H9 (cell line): ENCODE measurements around the gene MDFI. TPM values are rescaled to one million over a fixed set of nuclear protein-coding genes. Genes with fewer than 3 reads are reported as not detected.

Experiments used
- DNase-seq: peaks from one replicate; pipeline ENCODE4 v3.0.0-alpha.2; 2017
- H2AFZ ChIP-seq: one replicate; pipeline ENCODE4 v1.6.1; 2013; ENCODE audit warnings: mild to moderate bottlenecking, low read length, control low read depth, moderate library complexity
- H2AK5ac ChIP-seq: 2 replicates; pipeline ENCODE4 v1.6.1; 2013; ENCODE audit warnings: low read length, control low read depth, mixed read lengths; ENCODE audit not compliant: insufficient read length
- H2BK120ac ChIP-seq: one replicate; pipeline ENCODE4 v1.6.1; 2013; ENCODE audit warnings: low read depth, mild to moderate bottlenecking, low read length, control low read depth, inconsistent platforms; ENCODE audit not compliant: poor library complexity, severe bottlenecking
- H2BK12ac ChIP-seq: 2 replicates; pipeline ENCODE4 v1.6.1; 2013; ENCODE audit warnings: low read length, control low read depth, mixed read lengths, low read depth; ENCODE audit not compliant: insufficient read length
- H2BK15ac ChIP-seq: 2 replicates; pipeline ENCODE4 v1.6.1; 2013; ENCODE audit warnings: low read depth, low read length, control low read depth
- H2BK20ac ChIP-seq: one replicate; pipeline ENCODE4 v1.6.1; 2013; ENCODE audit warnings: low read depth, mild to moderate bottlenecking, low read length, control low read depth, inconsistent platforms; ENCODE audit not compliant: poor library complexity, severe bottlenecking
- H2BK5ac ChIP-seq: 2 replicates; pipeline ENCODE4 v1.6.1; 2013; ENCODE audit warnings: low read length, control low read depth, mixed read lengths; ENCODE audit not compliant: insufficient read length
- H3K14ac ChIP-seq: 2 replicates; pipeline ENCODE4 v1.6.1; 2013; ENCODE audit warnings: low read length, control low read depth; ENCODE audit not compliant: insufficient read depth
- H3K18ac ChIP-seq: 2 replicates; pipeline ENCODE4 v1.6.1; 2013; ENCODE audit warnings: low read depth, mild to moderate bottlenecking, mixed read lengths, low read length, control low read depth; ENCODE audit not compliant: insufficient read length
- H3K23ac ChIP-seq: 2 replicates; pipeline ENCODE4 v1.6.1; 2013; ENCODE audit warnings: low read length, control low read depth, mixed read lengths, low read depth; ENCODE audit not compliant: insufficient read length
- H3K23me2 ChIP-seq: 2 replicates; pipeline ENCODE4 v1.6.1; 2013; ENCODE audit warnings: low read depth, mild to moderate bottlenecking, mixed read lengths, low read length, control low read depth; ENCODE audit not compliant: insufficient read length, poor library complexity, severe bottlenecking
- H3K27ac ChIP-seq: 2 replicates; pipeline ENCODE4 v1.5.1; 2013; ENCODE audit warnings: low read length, control low read depth, mixed read lengths, low read depth; ENCODE audit not compliant: insufficient read length
- H3K27me3 ChIP-seq: 2 replicates; pipeline ENCODE4 v1.6.1; 2013; ENCODE audit warnings: low read length, control low read depth, inconsistent platforms; ENCODE audit not compliant: insufficient read depth
- H3K4ac ChIP-seq: 2 replicates; pipeline ENCODE4 v1.6.1; 2013; ENCODE audit warnings: low read depth, mild to moderate bottlenecking, control low read depth, inconsistent platforms, low read length, moderate library complexity
- H3K4me1 ChIP-seq: 2 replicates; pipeline ENCODE4 v1.6.1; 2013; ENCODE audit warnings: low read length, control low read depth, inconsistent platforms; ENCODE audit not compliant: insufficient read depth
- H3K4me2 ChIP-seq: 2 replicates; pipeline ENCODE4 v1.6.1; 2013; ENCODE audit warnings: low read length, control low read depth, mixed read lengths; ENCODE audit not compliant: insufficient read length, insufficient read depth
- H3K56ac ChIP-seq: 2 replicates; pipeline ENCODE4 v1.6.1; 2013; ENCODE audit warnings: low read depth, mild to moderate bottlenecking, mixed read lengths, low read length, control low read depth; ENCODE audit not compliant: insufficient read length
- H3K79me1 ChIP-seq: 2 replicates; pipeline ENCODE4 v1.6.1; 2013; ENCODE audit warnings: low read depth, mild to moderate bottlenecking, moderate library complexity, low read length, control low read depth, inconsistent platforms; ENCODE audit not compliant: insufficient read depth, poor library complexity, severe bottlenecking
- H3K79me2 ChIP-seq: 2 replicates; pipeline ENCODE4 v1.6.1; 2013; ENCODE audit warnings: low read length, control low read depth, inconsistent platforms; ENCODE audit not compliant: insufficient read depth
- H3K9ac ChIP-seq: 2 replicates; pipeline ENCODE4 v1.6.1; 2013; ENCODE audit warnings: low read length, control low read depth, mixed read lengths; ENCODE audit not compliant: insufficient read length; ENCODE audit errors: extremely low read depth
- H3K9me3 ChIP-seq: one replicate; pipeline ENCODE4 v1.6.1; 2013; ENCODE audit warnings: low read depth, low read length, inconsistent platforms; ENCODE audit not compliant: control insufficient read depth
- H3T11ph ChIP-seq: one replicate; pipeline ENCODE4 v1.6.1; 2013; ENCODE audit warnings: mild to moderate bottlenecking, low read length, control low read depth, inconsistent platforms
- H4K20me1 ChIP-seq: one replicate; pipeline ENCODE4 v1.6.1; 2013; ENCODE audit not compliant: control insufficient read depth, insufficient read length, insufficient read depth
- H4K5ac ChIP-seq: 2 replicates; pipeline ENCODE4 v1.6.1; 2013; ENCODE audit warnings: low read depth, mild to moderate bottlenecking, mixed read lengths, low read length, control low read depth; ENCODE audit not compliant: insufficient read length
- H4K8ac ChIP-seq: replicated peaks from 2 replicates; pipeline ENCODE4 v1.6.1; 2013; ENCODE audit warnings: low read length, control low read depth, mixed read lengths, low read depth; ENCODE audit not compliant: insufficient read length
- H4K91ac ChIP-seq: 2 replicates; pipeline ENCODE4 v1.6.1; 2013; ENCODE audit warnings: low read depth, mild to moderate bottlenecking, moderate library complexity, mixed read lengths, low read length, control low read depth; ENCODE audit not compliant: insufficient read length
- H3K27ac Mint-ChIP-seq, 3 experiments: 2 replicates in 2 of 3; 3 replicates in 1 of 3; pipeline ENCODE4 v1.8.0; 2020 to 2021; ENCODE audit warnings: mixed read lengths in 3 of 3, mild to moderate bottlenecking in 1 of 3, moderate library complexity in 1 of 3
- H3K27me3 Mint-ChIP-seq: 2 replicates; pipeline ENCODE4 v1.8.0; 2021; ENCODE audit warnings: low read depth, mild to moderate bottlenecking, moderate library complexity, mixed read lengths
- H3K36me3 Mint-ChIP-seq, 3 experiments: 2 replicates in 2 of 3; 3 replicates in 1 of 3; pipeline ENCODE4 v1.8.0; 2020 to 2021; ENCODE audit warnings: low read depth in 3 of 3, mixed read lengths in 3 of 3; ENCODE audit not compliant: insufficient read depth in 1 of 3
- H3K4me1 Mint-ChIP-seq, 2 experiments: 2 replicates each; pipeline ENCODE4 v1.8.0; 2020; ENCODE audit warnings: mixed read lengths in 2 of 2
- H3K4me3 Mint-ChIP-seq, 2 experiments: 2 replicates in 1 of 2; 3 replicates in 1 of 2; pipeline ENCODE4 v1.8.0; 2020 to 2021; ENCODE audit warnings: mild to moderate bottlenecking in 2 of 2, mixed read lengths in 2 of 2, moderate library complexity in 1 of 2
- H3K9me3 Mint-ChIP-seq, 2 experiments: 2 replicates in 1 of 2; 3 replicates in 1 of 2; pipeline ENCODE4 v1.8.0; 2020; ENCODE audit warnings: mild to moderate bottlenecking in 2 of 2, mixed read lengths in 2 of 2, moderate library complexity in 1 of 2
- CTCF ChIP-seq: fragments of 200-600 bp; sonication (generic); conservative IDR thresholded peaks from 3 replicates; pipeline ENCODE4 v1.8.0; 2021; ENCODE audit warnings: antibody characterized with exemption, mild to moderate bottlenecking
- WGBS: extraction: QIAGEN DNeasy Blood & Tissue Kit; methylation state at CpG from one replicate; pipeline ENCODE4 v1.1.7; 2013; ENCODE audit warnings: missing lambda C conversion rate, low lambda C conversion rate, mixed read lengths; ENCODE audit not compliant: insufficient read length; ENCODE audit errors: extremely low coverage; 5-methylcytosine and 5-hydroxymethylcytosine counted together
- total RNA-seq: library from RNA; stranded (reverse); gene quantifications from 2 replicates; pipeline ENCODE4 v1.2.1, GENCODE V29; 2021

The MDFI gene
- total RNA-seq, 1 experiment from 2014 or later: 45.0 TPM

- Histone ChIP-seq H3K4me1 (no peaks in the 10 kb centered on the region), H3K18ac (no peak overlapping the region), H3K56ac (no peak overlapping the region), H3K27me3 (no peaks in the 10 kb centered on the region), H2BK120ac (no peak overlapping the region), H4K20me1 (no peaks in the 10 kb centered on the region), H3K9me3 (no peaks in the 10 kb centered on the region), H4K5ac (no peak overlapping the region), H3K79me2 (no peaks in the 10 kb centered on the region), H3K4ac (no peak overlapping the region), H3K9ac (no peak overlapping the region), H3T11ph (no peak overlapping the region), H3K27ac (no peak overlapping the region), H2BK20ac (no peak overlapping the region), H4K8ac (no peak overlapping the region), H3K79me1 (no peaks in the 10 kb centered on the region), H2AFZ (no peak overlapping the region), H3K14ac (no peak overlapping the region), H2AK5ac (no peak overlapping the region), H2BK15ac (no peak overlapping the region), H2BK5ac (no peak overlapping the region), H3K4me2 (no peak overlapping the region), H3K23me2 (no peaks in the 10 kb centered on the region), H3K23ac (no peak overlapping the region), H4K91ac (no peak overlapping the region), H2BK12ac (no peak overlapping the region)
- peaks cover 27 to 54% (median 30%) of the 10 kb centered on the region in 3 experiments; a peak in 6 of 7 replicates for H3K36me3 Mint-ChIP-seq
- 0 out of 2 replicates have a peak, but pooled peaks cover 2% of the 10 kb centered on the region for H3K27me3 Mint-ChIP-seq
- DNase-seq: no peak
- no peak for TF ChIP-seq CTCF
- no peak overlapping the region for H3K4me3 Mint-ChIP-seq
- no peaks in the 10 kb centered on the region for H3K9me3 Mint-ChIP-seq
- WGBS: no CpG with 5 or more reads among the region's 11 CpGs
- peak overlapping the region in 2 of 3 experiments; percentile 35 to 62; a peak in 3 of 7 replicates for H3K27ac Mint-ChIP-seq
- peaks cover 3 to 8% of the 10 kb centered on the region in 2 experiments; a peak in 3 of 4 replicates for H3K4me1 Mint-ChIP-seq
These were observed 13.1 kb downstream of the MDFI start for GRCh38 chr6:41651246-41651961.
